GM18508 (cell line): Measurements from ENCODE around the gene FYB1.
"Not testable (repeated sequence)": the region's sequence is repeated elsewhere in the genome, so short reads cannot be mapped to it uniquely, and the experiment has no call there.

ENCODE experiments used
- ATAC-seq: cut with Tn5 transposase; IDR thresholded peaks from one replicate; pipeline ENCODE4 v1.9.1; 2021; ENCODE audit warnings: moderate number of reproducible peaks; ENCODE audit not compliant: insufficient read depth, unreplicated experiment

FYB1 gene

GRCh38 chr5:39228596-39228995, 9.2 kb upstream of the FYB1 start:
- ATAC-seq, result no peak

GRCh38 chr5:39226558-39226957, 7.2 kb upstream of the FYB1 start:
- no peak for ATAC-seq

GRCh38 chr5:39226100-39226451, 6.7 kb upstream of the FYB1 start:
- ATAC-seq, result no peak

GRCh38 chr5:39225405-39226099, 6.2 kb upstream of the FYB1 start:
- no peak for ATAC-seq

GRCh38 chr5:39224196-39224761, 4.9 kb upstream of the FYB1 start:
- ATAC-seq, result no peak

- ATAC-seq, result no peak
These were observed 4.3 kb upstream of the FYB1 start for GRCh38 chr5:39223565-39224156.

- ATAC-seq, result not testable (repeated sequence)
These were observed 2.3 kb upstream of the FYB1 start for GRCh38 chr5:39221671-39222070.

GRCh38 chr5:39220280-39221030, 1.1 kb upstream of the FYB1 start:
- no peak for ATAC-seq

GRCh38 chr5:39218482-39219402, 621 bp downstream of the FYB1 start:
- no peak for ATAC-seq

- no peak for ATAC-seq
These were observed 1.7 kb downstream of the FYB1 start for GRCh38 chr5:39217365-39218281.

GRCh38 chr5:39216631-39217030, 2.7 kb downstream of the FYB1 start:
- ATAC-seq, result no peak

- no peak for ATAC-seq
These were observed 3.5 kb downstream of the FYB1 start for GRCh38 chr5:39215857-39216256.

- no peak for ATAC-seq
These were observed 4.3 kb downstream of the FYB1 start for GRCh38 chr5:39214912-39215709.

- no peak for ATAC-seq
These were observed 5.7 kb downstream of the FYB1 start for GRCh38 chr5:39213447-39214207.

GRCh38 chr5:39211773-39212172, 7.6 kb downstream of the FYB1 start:
- no peak for ATAC-seq

GRCh38 chr5:39209924-39210323, 9.4 kb downstream of the FYB1 start:
- ATAC-seq, result no peak

- no peak for ATAC-seq
These were observed 10.9 kb downstream of the FYB1 start for GRCh38 chr5:39208471-39208870.
